HG03571 (cell line): ENCODE measurements around the gene STK32A.
"Not testable (repeated sequence)": the region's sequence is repeated elsewhere in the genome, so short reads cannot be mapped to it uniquely, and the experiment has no call there.

Experiments
- ATAC-seq: cut with Tn5 transposase; IDR thresholded peaks from one replicate; pipeline ENCODE4 v1.9.1; 2021; ENCODE audit not compliant: unreplicated experiment

STK32A gene

GRCh38 chr5:147234825-147235635 lies at the start of gene STK32A:
Gene STK32A, plus strand, starts transcription at chr5:147235026. Its CDS starts 4,609 bp downstream, at chr5:147239635.
- no peak for ATAC-seq

GRCh38 chr5:147187099-147187540 lies 47.7 kb upstream of the STK32A start:
- no peak for ATAC-seq

GRCh38 chr5:147188200-147189108 lies 46.4 kb upstream of the STK32A start:
- ATAC-seq = peak; percentile 88

- ATAC-seq = peak; percentile 17
Observed at GRCh38 chr5:147189109-147189424, 45.8 kb upstream of the STK32A start.

- ATAC-seq = no peak
Observed at GRCh38 chr5:147190331-147190730, 44.5 kb upstream of the STK32A start.

- no peak for ATAC-seq
Observed at GRCh38 chr5:147193123-147193522, 41.7 kb upstream of the STK32A start.

- ATAC-seq = no peak
Observed at GRCh38 chr5:147200004-147200403, 34.8 kb upstream of the STK32A start.

GRCh38 chr5:147203213-147203612 lies 31.6 kb upstream of the STK32A start:
- ATAC-seq = no peak

GRCh38 chr5:147204576-147204975 lies 30.2 kb upstream of the STK32A start:
- ATAC-seq = no peak

GRCh38 chr5:147208134-147208533 lies 26.7 kb upstream of the STK32A start:
- ATAC-seq = no peak

GRCh38 chr5:147216552-147217154 lies 18.2 kb upstream of the STK32A start:
- no peak for ATAC-seq

GRCh38 chr5:147223343-147223742 lies 11.5 kb upstream of the STK32A start:
- no peak for ATAC-seq

- ATAC-seq = no peak
Observed at GRCh38 chr5:147223948-147224791, 10.7 kb upstream of the STK32A start.

GRCh38 chr5:147225938-147226337 lies 8.9 kb upstream of the STK32A start:
- no peak for ATAC-seq

- no peak for ATAC-seq
Observed at GRCh38 chr5:147226512-147226911, 8.3 kb upstream of the STK32A start.

GRCh38 chr5:147234239-147234824 lies 494 bp upstream of the STK32A start:
- no peak for ATAC-seq

- ATAC-seq = no peak
Observed at GRCh38 chr5:147240266-147240985, 5.6 kb downstream of the STK32A start.

- ATAC-seq = not testable (repeated sequence)
Observed at GRCh38 chr5:147243238-147243637, 8.4 kb downstream of the STK32A start.

GRCh38 chr5:147245381-147246165 lies 10.7 kb downstream of the STK32A start:
- no peak for ATAC-seq
